Psoas muscle (tissue), 8 donors: Measurements from ENCODE around the gene IL6R. TPM values are rescaled to one million over a fixed set of nuclear protein-coding genes. Genes with fewer than 3 reads are reported as not detected.

ENCODE experiments used
- ATAC-seq, 4 donors: fragments of 200-7000 bp; cut with Tn5 transposase; one replicate each; pipeline ENCODE4 v1.9.1; 2020; ENCODE audit warnings: moderate library complexity in 3 of 4, mild to moderate bottlenecking in 2 of 4
- DNase-seq, 2 donors: peaks; one replicate each; pipeline ENCODE4 v3.0.0-alpha.2; 2020
- H3K27ac ChIP-seq: fragments of 200-600 bp; one replicate; pipeline ENCODE4 v1.8.0; 2022
- H3K27me3 ChIP-seq, 3 donors: fragments of 200-600 bp in 1 of 3; one replicate each; pipeline versions ENCODE4 v1.6.1 to v1.8.0; 2013 to 2022; ENCODE audit warnings: low read length in 2 of 3, mild to moderate bottlenecking in 2 of 3, moderate library complexity in 1 of 3; ENCODE audit not compliant: insufficient read depth in 3 of 3
- H3K36me3 ChIP-seq, 2 donors: fragments of 200-600 bp in 1 of 2; one replicate each; pipeline versions ENCODE4 v1.6.1 to v1.8.0; 2013 to 2022; ENCODE audit warnings: low read depth in 1 of 2, mild to moderate bottlenecking in 1 of 2, moderate library complexity in 1 of 2; ENCODE audit not compliant: insufficient read depth in 1 of 2
- H3K4me1 ChIP-seq: fragments of 200-600 bp; one replicate; pipeline ENCODE4 v1.8.0; 2022
- H3K4me3 ChIP-seq: fragments of 200-600 bp; one replicate; pipeline ENCODE4 v1.8.0; 2022; ENCODE audit warnings: mild to moderate bottlenecking
- H3K9me3 ChIP-seq: fragments of 200-600 bp; one replicate; pipeline ENCODE4 v1.8.0; 2022
- WGBS, 3 donors: extraction: QIAGEN DNeasy Blood & Tissue Kit; methylation state at CpG; one replicate each; pipeline versions ENCODE4 v1.1.6 to v1.1.7; 2013; 5-methylcytosine and 5-hydroxymethylcytosine counted together
- intact Hi-C, 2 donors: fragments of 100-400 bp; cut with DNase I; formaldehyde crosslinking; loops; one replicate each; pipeline versions ENCODE4 v1.11.0 to v1.14.2; 2022
- polyA plus RNA-seq, 3 donors: library from polyadenylated mRNA; stranded (reverse); fragments of 200-250 nt; gene quantifications; one replicate each; pipeline ENCODE4 v1.2.3, GENCODE V29; 2013
- total RNA-seq, 4 donors: library from RNA; stranded (reverse); fragmentation: NEBNext Ultra II Directional in 2 of 4; extraction: Animal tissue kit (Norgen Biotek cat#: 25700) in 2 of 4; gene quantifications; one replicate each; pipeline versions ENCODE4 v1.2.1 to v1.2.4, GENCODE V29; 2021 to 2023
- TF ChIP-seq, protein P1 (sequence below): fragments of 200-600 bp; IDR thresholded peaks from one replicate; pipeline ENCODE4 v1.8.0; 2022; ENCODE audit warnings: antibody characterized with exemption
- donor health status: healthy with polysubstance abuse.
- donor health status: DM: no; HTN: no; CAD: no; lungs with moderate emphysema.
- donor health status: Bipolar disorder and iron deficiency.
- donor health status: healthy.
- donor health status: DM: yes; HTN: yes; CAD: no.
- donor health status: DM: no; HTN: no; CAD: no.
- donor health status: DM: no; HTN: no; CAD: no.
- donor health status: DM: yes; HTN: yes; CAD: no.

The IL6R gene
- total and polyA plus RNA-seq, 7 donors: 32.6 to 182 (median 80.8) TPM

DNA sequence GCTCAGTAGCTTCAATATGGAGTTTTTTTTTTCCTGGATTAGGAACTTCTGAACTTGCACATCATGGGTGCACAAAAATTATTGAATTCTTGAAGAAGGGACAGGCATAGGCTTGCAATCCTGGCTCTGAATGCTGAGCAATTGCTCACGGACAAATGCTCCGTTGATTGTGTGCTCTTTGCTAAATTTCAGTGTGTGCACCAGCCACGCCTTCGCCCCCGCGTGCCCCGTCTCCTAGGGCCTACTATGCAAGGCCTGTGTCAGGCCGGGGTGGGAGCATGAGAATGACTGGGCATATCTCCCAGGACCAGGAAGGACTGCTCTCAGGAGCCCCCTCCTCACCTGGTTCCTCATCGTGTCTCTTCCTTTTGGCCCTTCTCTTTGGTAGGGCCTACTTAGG lies 17.4 kb downstream of the IL6R start:
- TF ChIP-seq, protein P1, sequence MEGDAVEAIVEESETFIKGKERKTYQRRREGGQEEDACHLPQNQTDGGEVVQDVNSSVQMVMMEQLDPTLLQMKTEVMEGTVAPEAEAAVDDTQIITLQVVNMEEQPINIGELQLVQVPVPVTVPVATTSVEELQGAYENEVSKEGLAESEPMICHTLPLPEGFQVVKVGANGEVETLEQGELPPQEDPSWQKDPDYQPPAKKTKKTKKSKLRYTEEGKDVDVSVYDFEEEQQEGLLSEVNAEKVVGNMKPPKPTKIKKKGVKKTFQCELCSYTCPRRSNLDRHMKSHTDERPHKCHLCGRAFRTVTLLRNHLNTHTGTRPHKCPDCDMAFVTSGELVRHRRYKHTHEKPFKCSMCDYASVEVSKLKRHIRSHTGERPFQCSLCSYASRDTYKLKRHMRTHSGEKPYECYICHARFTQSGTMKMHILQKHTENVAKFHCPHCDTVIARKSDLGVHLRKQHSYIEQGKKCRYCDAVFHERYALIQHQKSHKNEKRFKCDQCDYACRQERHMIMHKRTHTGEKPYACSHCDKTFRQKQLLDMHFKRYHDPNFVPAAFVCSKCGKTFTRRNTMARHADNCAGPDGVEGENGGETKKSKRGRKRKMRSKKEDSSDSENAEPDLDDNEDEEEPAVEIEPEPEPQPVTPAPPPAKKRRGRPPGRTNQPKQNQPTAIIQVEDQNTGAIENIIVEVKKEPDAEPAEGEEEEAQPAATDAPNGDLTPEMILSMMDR: no peak

DNA sequence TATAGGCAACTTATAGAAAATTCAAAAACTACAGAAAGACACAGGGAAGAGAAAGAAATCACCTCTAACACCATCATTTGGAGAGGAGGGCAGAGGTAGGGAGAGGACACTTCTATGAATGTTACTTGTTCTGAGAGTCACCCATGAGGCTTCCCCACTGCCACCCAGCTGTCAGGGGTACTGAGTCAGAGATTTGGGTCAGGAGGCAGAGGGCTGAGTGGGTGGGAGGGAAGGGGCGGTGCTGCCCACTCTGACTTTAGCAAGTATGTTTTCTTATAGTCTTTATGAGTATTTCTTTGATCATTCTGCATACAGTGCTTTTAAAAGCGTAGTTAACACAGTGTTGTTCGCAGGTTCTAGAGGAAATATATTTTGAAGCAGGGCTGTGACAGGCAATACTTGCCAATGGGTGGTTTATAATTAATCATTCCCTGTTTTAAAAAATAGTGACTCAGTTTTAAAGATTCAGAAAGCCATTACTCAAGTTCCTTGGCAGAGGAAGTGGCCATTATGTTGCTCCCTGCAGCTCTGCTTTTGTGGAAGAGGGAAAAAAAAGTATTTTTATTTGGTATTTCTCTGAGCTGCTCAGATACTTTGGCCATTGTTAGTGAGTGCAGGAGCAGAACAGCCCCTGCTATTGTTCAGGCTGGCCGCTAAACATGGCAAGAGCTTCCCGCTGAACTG lies 18.3 kb downstream of the IL6R start:
- TF ChIP-seq, protein P1: no peak
- Histone ChIP-seq H3K4me1 (peaks cover 93% of the 10 kb centered on the region), H3K9me3 (no peaks in the 10 kb centered on the region), H3K36me3 (peaks cover 0 to 16% of the 10 kb centered on the region in 2 donors), H3K27ac (peak overlapping the region; percentile 98), H3K27me3 (no peaks in the 10 kb centered on the region), H3K4me3 (no peak overlapping the region)
- intact Hi-C loops: no loop called here
- 65 to 75% (median 67%) methylated on average over 5 of the region's 5 CpGs for WGBS, 3 donors
- peak in 1 of 2 donors; percentile 31 for DNase-seq
- no peak for ATAC-seq

More for the DNA sequence above, 17.4 kb downstream of the IL6R start:
- Histone ChIP-seq H3K4me1 (peaks cover 92% of the 10 kb centered on the region), H3K9me3 (no peaks in the 10 kb centered on the region), H3K4me3 (no peak overlapping the region), H3K27me3 (no peaks in the 10 kb centered on the region), H3K27ac (peak overlapping the region; percentile 98), H3K36me3 (peaks cover 0 to 16% of the 10 kb centered on the region in 2 donors)
- ATAC-seq: no peak
- DNase-seq: peak in 1 of 2 donors; percentile 50
- 70 to 91% (median 77%) methylated on average over 9 of the region's 9 CpGs for WGBS, 3 donors
- intact Hi-C loops: no loop called here

DNA sequence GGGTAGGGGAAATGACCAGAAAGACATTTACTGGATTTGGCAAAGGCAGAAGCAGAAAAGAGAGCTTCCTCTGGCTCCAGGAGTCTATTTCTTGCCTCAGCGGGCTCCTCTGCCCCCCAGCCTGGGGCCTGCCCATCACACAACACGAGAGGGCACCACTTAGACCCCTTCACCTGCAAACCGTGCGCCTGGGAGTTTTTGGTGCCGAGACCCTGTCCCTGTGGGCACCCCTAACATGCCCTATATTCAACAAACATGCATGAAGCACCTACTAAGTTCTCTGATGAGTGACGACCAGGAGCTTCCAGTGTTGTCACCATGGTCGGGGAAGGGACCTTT lies 18.8 kb downstream of the IL6R start:
- TF ChIP-seq, protein P1: no peak
- H3K27ac ChIP-seq: peak overlapping the region; percentile 98

DNA sequence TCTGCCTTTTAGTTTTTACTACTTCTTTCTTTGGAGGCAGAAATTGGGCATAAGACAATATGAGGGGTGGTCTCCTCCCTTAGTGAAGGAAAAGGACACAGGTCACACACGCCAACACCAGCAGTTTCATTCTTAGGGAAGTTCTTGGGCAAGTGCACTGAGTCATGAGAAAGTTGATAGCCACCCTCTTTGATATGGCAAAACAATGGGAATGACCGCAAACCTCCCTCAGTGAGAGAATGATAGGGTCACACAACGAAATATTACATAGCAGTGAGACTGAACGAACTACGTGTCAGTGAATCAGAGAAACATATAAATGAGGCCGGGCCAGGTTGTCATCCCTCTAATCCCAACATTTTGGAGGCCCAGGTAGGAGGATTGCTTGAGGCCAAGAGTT lies 20.0 kb downstream of the IL6R start:
- no peaks in the 10 kb centered on the region for H3K27me3 ChIP-seq
- intact Hi-C loops: no loop called here
- peaks cover 93% of the 10 kb centered on the region for H3K4me1 ChIP-seq
- peaks cover 0 to 30% of the 10 kb centered on the region in 2 donors for H3K36me3 ChIP-seq
- H3K4me3 ChIP-seq: no peak overlapping the region
- 79 to 97% (median 87%) methylated on average over 6 of the region's 6 CpGs for WGBS, 3 donors
- peak overlapping the region; percentile 98 for H3K27ac ChIP-seq
- DNase-seq (no peak), ATAC-seq (no peak)
- no peaks in the 10 kb centered on the region for H3K9me3 ChIP-seq
- TF ChIP-seq, protein P1: no peak

More for the DNA sequence above, 18.8 kb downstream of the IL6R start:
- ATAC-seq (no peak), DNase-seq (peak in 1 of 2 donors; percentile 36)
- Histone ChIP-seq H3K9me3 (no peaks in the 10 kb centered on the region), H3K4me3 (no peak overlapping the region), H3K36me3 (peaks cover 0 to 18% of the 10 kb centered on the region in 2 donors), H3K27me3 (no peaks in the 10 kb centered on the region), H3K4me1 (peaks cover 93% of the 10 kb centered on the region)
- intact Hi-C loops: no loop called here
- 76 to 78% (median 76%) methylated on average over 7 of the region's 7 CpGs for WGBS, 3 donors
